Chondrocyte (in vitro differentiated cells): ENCODE results near the gene APOL5. TPM values are rescaled to one million over a fixed set of nuclear protein-coding genes. Genes with fewer than 3 reads are reported as not detected.

Experiments used
- DNase-seq: peaks from one replicate; pipeline ENCODE4 v3.0.0; 2021; ENCODE audit warnings: mixed read lengths, low spot score
- H3K27ac Mint-ChIP-seq: one replicate; pipeline ENCODE4 v1.8.0; 2021; ENCODE audit warnings: mild to moderate bottlenecking, moderate library complexity, mixed read lengths; ENCODE audit not compliant: unreplicated experiment
- H3K27me3 Mint-ChIP-seq: 2 replicates; pipeline ENCODE4 v1.8.0; 2021; ENCODE audit warnings: low read depth, mixed read lengths
- H3K36me3 Mint-ChIP-seq: 2 replicates; pipeline ENCODE4 v1.8.0; 2021; ENCODE audit warnings: low read depth, mixed read lengths
- H3K4me1 Mint-ChIP-seq: 2 replicates; pipeline ENCODE4 v1.8.0; 2021; ENCODE audit warnings: low read depth, mild to moderate bottlenecking, mixed read lengths
- H3K4me3 Mint-ChIP-seq: one replicate; pipeline ENCODE4 v1.8.0; 2021; ENCODE audit warnings: mild to moderate bottlenecking, moderate library complexity, mixed read lengths; ENCODE audit not compliant: unreplicated experiment
- H3K9me3 Mint-ChIP-seq: 2 replicates; pipeline ENCODE4 v1.8.0; 2021; ENCODE audit warnings: low read depth, mixed read lengths
- CTCF ChIP-seq: fragments of 200-600 bp; sonication (generic); IDR thresholded peaks from 2 replicates; pipeline ENCODE4 v1.5.0; 2021; ENCODE audit warnings: antibody characterized with exemption, mild to moderate bottlenecking, moderate library complexity
- total RNA-seq: library from RNA; stranded (reverse); gene quantifications from 3 replicates; pipeline ENCODE4 v1.2.1, GENCODE V29; 2021

Gene APOL5
- total RNA-seq, 1 donor from 2014 or later, result not detected

GRCh38 chr22:35731321-35731720 is 13.6 kb downstream of the APOL5 start:
- no peak for TF ChIP-seq CTCF
- Mint-ChIP-seq H3K27ac (no peak overlapping the region), H3K27me3 (no peaks in the 10 kb centered on the region), H3K9me3 (no peaks in the 10 kb centered on the region), H3K36me3 (peaks cover under 1% of the 10 kb centered on the region), H3K4me1 (no peaks in the 10 kb centered on the region), H3K4me3 (no peak overlapping the region)
- DNase-seq, result no peak

- no peak overlapping the region for H3K27ac Mint-ChIP-seq
- H3K4me1 Mint-ChIP-seq, result no peaks in the 10 kb centered on the region
- no peaks in the 10 kb centered on the region for H3K27me3 Mint-ChIP-seq
- DNase-seq, result no peak
- H3K9me3 Mint-ChIP-seq, result no peaks in the 10 kb centered on the region
- TF ChIP-seq CTCF, result no peak
- peaks cover 7% of the 10 kb centered on the region for H3K36me3 Mint-ChIP-seq
- H3K4me3 Mint-ChIP-seq, result no peak overlapping the region
These were observed 14.4 kb downstream of the APOL5 start for GRCh38 chr22:35732116-35732515.

GRCh38 chr22:35733036-35733435 is 15.4 kb downstream of the APOL5 start:
- no peaks in the 10 kb centered on the region for H3K4me1 Mint-ChIP-seq
- no peak overlapping the region for H3K4me3 Mint-ChIP-seq
- H3K27me3 Mint-ChIP-seq, result no peaks in the 10 kb centered on the region
- no peaks in the 10 kb centered on the region for H3K9me3 Mint-ChIP-seq
- no peak for TF ChIP-seq CTCF
- H3K36me3 Mint-ChIP-seq, result peaks cover 13% of the 10 kb centered on the region
- no peak for DNase-seq
- no peak overlapping the region for H3K27ac Mint-ChIP-seq

GRCh38 chr22:35733791-35734516 is 16.3 kb downstream of the APOL5 start:
- DNase-seq, result no peak
- H3K36me3 Mint-ChIP-seq, result peaks cover 19% of the 10 kb centered on the region
- TF ChIP-seq CTCF, result no peak
- H3K27ac Mint-ChIP-seq, result no peak overlapping the region
- H3K27me3 Mint-ChIP-seq, result no peaks in the 10 kb centered on the region
- H3K9me3 Mint-ChIP-seq, result no peaks in the 10 kb centered on the region
- no peak overlapping the region for H3K4me3 Mint-ChIP-seq
- H3K4me1 Mint-ChIP-seq, result no peaks in the 10 kb centered on the region

- TF ChIP-seq CTCF, result no peak
- Mint-ChIP-seq H3K27ac (no peak overlapping the region), H3K36me3 (peaks cover 24% of the 10 kb centered on the region), H3K4me3 (no peak overlapping the region), H3K4me1 (no peaks in the 10 kb centered on the region), H3K27me3 (no peaks in the 10 kb centered on the region), H3K9me3 (no peaks in the 10 kb centered on the region)
- DNase-seq, result no peak
These were observed 16.8 kb downstream of the APOL5 start for GRCh38 chr22:35734517-35734827.
